Suprapubic skin (tissue), 4 donors: ENCODE results near the gene TBC1D8.

Experiments used
- CTCF ChIP-seq, 2 donors: fragments of 200-600 bp in 1 of 2; fragments of 450-650 bp in 1 of 2; sonication (generic) in 1 of 2; IDR thresholded peaks; one replicate each; pipeline ENCODE4 v1.5.1; 2016 to 2019; ENCODE audit warnings: antibody characterized with exemption in 2 of 2, mild to moderate bottlenecking in 1 of 2, moderate library complexity in 1 of 2
- POLR2A ChIP-seq, 2 donors: fragments of 450-650 bp; IDR thresholded peaks; one replicate each; pipeline ENCODE4 v1.6.1; 2017; ENCODE audit warnings: antibody characterized with exemption in 2 of 2, mild to moderate bottlenecking in 2 of 2, moderate library complexity in 2 of 2
- POLR2AphosphoS5 ChIP-seq, 3 donors: sonication (generic); formaldehyde crosslinking; IDR thresholded peaks; one replicate each; pipeline ENCODE4 v1.6.1; 2017; ENCODE audit warnings: antibody characterized with exemption in 3 of 3

GRCh38 chr2:101064505-101064867, 86.7 kb downstream of the TBC1D8 start:
- no peak for TF ChIP-seq POLR2A (IDR thresholded peaks at IDR 0.05)
- no peak for TF ChIP-seq CTCF (IDR thresholded peaks at IDR 0.05)
- TF ChIP-seq POLR2AphosphoS5 (IDR thresholded peaks at IDR 0.05), result no peak
